Esophagus (tissue), 2 donors: Measurements from ENCODE around the gene CCSER1. TPM values are rescaled to one million over a fixed set of nuclear protein-coding genes. Genes with fewer than 3 reads are reported as not detected.
"Not testable (repeated sequence)": the region's sequence is repeated elsewhere in the genome, so short reads cannot be mapped to it uniquely, and the experiment has no call there.

Source experiments
- H3K27ac ChIP-seq, 2 donors: one replicate each; pipeline ENCODE4 v1.5.1; 2013; ENCODE audit warnings: low read depth in 2 of 2, mild to moderate bottlenecking in 2 of 2, inconsistent platforms in 1 of 2, low read length in 1 of 2, moderate library complexity in 1 of 2
- H3K27me3 ChIP-seq, 2 donors: one replicate each; pipeline ENCODE4 v1.6.1; 2013; ENCODE audit warnings: low read length in 2 of 2, control low read depth in 1 of 2, mild to moderate bottlenecking in 1 of 2; ENCODE audit not compliant: insufficient read depth in 2 of 2, control insufficient read depth in 1 of 2
- H3K36me3 ChIP-seq, 2 donors: one replicate each; pipeline ENCODE4 v1.6.1; 2013; ENCODE audit warnings: low read length in 1 of 2; ENCODE audit not compliant: control insufficient read depth in 2 of 2, insufficient read depth in 2 of 2
- H3K4me1 ChIP-seq, 2 donors: one replicate each; pipeline ENCODE4 v1.6.1; 2013; ENCODE audit warnings: low read length in 1 of 2; ENCODE audit not compliant: control insufficient read depth in 2 of 2, insufficient read depth in 2 of 2
- H3K4me3 ChIP-seq, 2 donors: one replicate each; pipeline ENCODE4 v1.5.1; 2013; ENCODE audit warnings: low read length in 2 of 2, mild to moderate bottlenecking in 2 of 2, low read depth in 1 of 2, moderate library complexity in 1 of 2
- H3K9me3 ChIP-seq, 2 donors: one replicate each; pipeline ENCODE4 v1.6.1; 2013; ENCODE audit warnings: mild to moderate bottlenecking in 2 of 2, low read depth in 1 of 2, low read length in 1 of 2, moderate library complexity in 1 of 2; ENCODE audit not compliant: control insufficient read depth in 2 of 2, insufficient read depth in 1 of 2
- WGBS, 2 donors: extraction: QIAGEN DNeasy Blood & Tissue Kit; methylation state at CpG; one replicate each; pipeline ENCODE4 v1.1.7; 2013; 5-methylcytosine and 5-hydroxymethylcytosine counted together
- polyA plus RNA-seq, 2 donors: library from polyadenylated mRNA; stranded (reverse); fragments of 200-250 nt; gene quantifications; one replicate each; pipeline ENCODE4 v1.2.3, GENCODE V29; 2013
- donor health status: healthy with polysubstance abuse.
- donor health status: Bipolar disorder and iron deficiency.

Gene CCSER1
- polyA plus RNA-seq, 2 donors, result 0.35 to 0.87 TPM

DNA sequence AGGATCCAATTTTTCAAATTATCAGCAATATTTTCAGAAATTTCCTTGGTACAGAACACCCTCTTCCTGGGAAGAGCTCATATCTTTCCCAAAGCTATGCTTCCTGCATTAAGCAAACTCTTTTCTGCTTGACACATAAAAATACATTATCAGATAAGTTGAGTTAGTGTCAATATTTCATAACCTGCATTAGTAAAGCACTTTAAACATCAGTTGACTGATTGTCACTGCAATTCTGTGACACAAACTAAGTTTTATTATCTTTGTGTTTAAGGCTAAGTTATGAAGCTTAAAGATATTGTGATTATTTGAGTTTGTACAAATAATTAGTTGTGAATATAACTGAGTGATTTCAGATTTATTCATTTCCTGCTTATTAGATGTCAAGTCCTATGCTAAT, 1131.1 kb downstream of the CCSER1 start:
- Histone ChIP-seq H3K27me3 (no peaks in the 10 kb centered on the region), H3K4me3 (no peak overlapping the region), H3K36me3 (no peaks in the 10 kb centered on the region), H3K4me1 (no peaks in the 10 kb centered on the region), H3K27ac (no peak overlapping the region), H3K9me3 (no peaks in the 10 kb centered on the region)

DNA sequence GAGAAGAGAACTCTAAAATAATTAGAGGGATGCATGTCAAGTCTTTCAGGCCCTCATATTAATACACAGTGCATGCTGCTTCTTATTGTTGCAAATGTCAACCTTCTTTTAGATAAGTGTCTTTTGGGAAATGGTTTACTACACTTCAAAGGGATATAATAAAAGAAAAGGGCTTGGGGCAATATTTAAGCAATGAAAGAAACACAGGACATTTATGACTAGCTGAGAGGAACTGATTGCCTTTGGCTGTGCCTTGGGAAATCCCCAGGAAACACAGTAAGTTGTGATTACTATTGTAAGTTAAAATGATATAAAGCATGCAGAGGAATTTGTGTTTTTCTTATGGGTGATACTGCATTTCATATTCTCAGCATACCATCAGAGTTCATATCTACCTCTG, 1140.3 kb downstream of the CCSER1 start:
- H3K4me1 ChIP-seq, result no peaks in the 10 kb centered on the region
- no peak overlapping the region for H3K27ac ChIP-seq
- no peaks in the 10 kb centered on the region for H3K36me3 ChIP-seq
- no peaks in the 10 kb centered on the region for H3K9me3 ChIP-seq
- H3K27me3 ChIP-seq, result no peaks in the 10 kb centered on the region
- no peak overlapping the region for H3K4me3 ChIP-seq

DNA sequence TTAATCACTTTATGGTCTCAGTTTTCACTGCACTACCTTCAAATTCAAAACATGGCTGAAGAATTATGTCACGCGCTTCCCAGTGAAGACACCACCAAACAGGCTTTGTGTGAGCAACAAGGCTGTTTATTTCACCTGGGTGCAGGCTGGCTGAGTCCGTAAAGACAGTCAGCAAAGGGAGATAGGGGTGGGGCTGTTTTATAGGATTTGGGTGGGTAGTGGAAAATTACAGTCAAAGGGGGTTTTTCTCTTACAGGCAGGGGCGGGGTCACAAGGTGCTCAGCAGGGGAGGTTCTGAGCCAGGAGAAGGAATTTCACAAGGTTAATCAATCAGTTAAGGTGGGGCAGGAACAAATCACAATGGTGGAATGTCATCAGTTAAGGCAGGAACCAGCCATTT, 1141.3 kb downstream of the CCSER1 start:
- H3K27ac ChIP-seq, H3K27me3 ChIP-seq, H3K36me3 ChIP-seq, H3K4me1 ChIP-seq, H3K9me3 ChIP-seq, H3K4me3 ChIP-seq: not testable (repeated sequence)
- 77 to 78% methylated on average over 4 of the region's 4 CpGs for WGBS, 2 donors

DNA sequence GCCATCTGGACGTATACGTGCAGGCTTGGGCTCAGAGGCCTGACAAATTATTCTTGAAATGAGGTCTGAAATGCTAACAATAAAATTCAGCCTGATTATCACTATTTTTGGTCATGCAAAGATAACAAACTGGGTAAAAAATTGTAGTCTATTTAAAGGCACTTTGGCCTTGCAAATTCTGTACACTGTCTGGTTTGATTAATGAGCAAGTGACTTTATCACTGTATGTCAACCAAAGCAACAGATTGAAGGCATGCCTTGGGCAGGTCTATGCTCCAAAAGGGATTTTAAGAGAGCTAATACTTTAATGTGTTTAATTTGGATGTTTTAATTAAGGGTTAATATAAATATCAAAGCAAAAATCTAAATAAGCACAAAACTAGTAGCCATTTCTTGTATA, 1141.7 kb downstream of the CCSER1 start:
- Histone ChIP-seq H3K9me3 (no peaks in the 10 kb centered on the region), H3K27me3 (no peaks in the 10 kb centered on the region)
- 36 to 48% methylated on average over 2 of the region's 2 CpGs for WGBS, 2 donors

DNA sequence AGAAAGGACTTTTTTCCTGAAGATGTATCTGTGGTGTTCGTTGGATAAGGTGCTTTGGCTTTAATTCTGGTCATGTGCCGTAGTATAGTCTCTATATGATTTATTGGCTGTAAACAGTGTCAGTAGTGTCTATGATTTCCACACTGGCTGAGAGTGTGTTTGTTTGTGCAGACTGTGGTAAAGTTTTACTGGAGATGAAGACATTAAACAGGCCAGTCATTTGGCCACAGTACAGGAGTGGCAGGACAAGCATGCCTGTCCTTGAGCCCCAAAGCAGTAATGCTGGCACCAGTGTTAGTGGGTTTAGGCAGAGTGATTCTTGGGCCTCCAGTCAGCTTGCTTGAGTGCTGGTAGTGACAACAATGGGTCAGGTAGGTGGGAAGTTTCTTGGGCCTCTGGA, 1152.7 kb downstream of the CCSER1 start:
- H3K36me3 ChIP-seq, result no peaks in the 10 kb centered on the region
- no peaks in the 10 kb centered on the region for H3K4me1 ChIP-seq
- H3K4me3 ChIP-seq, result no peak overlapping the region
- no peak overlapping the region for H3K27ac ChIP-seq
- no peaks in the 10 kb centered on the region for H3K27me3 ChIP-seq
- H3K9me3 ChIP-seq, result peaks cover 0 to 3% of the 10 kb centered on the region in 2 donors
- 70 to 75% methylated on average over 2 of the region's 2 CpGs for WGBS, 2 donors

More for the DNA sequence above, 1141.7 kb downstream of the CCSER1 start:
- no peaks in the 10 kb centered on the region for H3K4me1 ChIP-seq
- no peaks in the 10 kb centered on the region for H3K36me3 ChIP-seq
- no peak overlapping the region for H3K4me3 ChIP-seq
- no peak overlapping the region for H3K27ac ChIP-seq

DNA sequence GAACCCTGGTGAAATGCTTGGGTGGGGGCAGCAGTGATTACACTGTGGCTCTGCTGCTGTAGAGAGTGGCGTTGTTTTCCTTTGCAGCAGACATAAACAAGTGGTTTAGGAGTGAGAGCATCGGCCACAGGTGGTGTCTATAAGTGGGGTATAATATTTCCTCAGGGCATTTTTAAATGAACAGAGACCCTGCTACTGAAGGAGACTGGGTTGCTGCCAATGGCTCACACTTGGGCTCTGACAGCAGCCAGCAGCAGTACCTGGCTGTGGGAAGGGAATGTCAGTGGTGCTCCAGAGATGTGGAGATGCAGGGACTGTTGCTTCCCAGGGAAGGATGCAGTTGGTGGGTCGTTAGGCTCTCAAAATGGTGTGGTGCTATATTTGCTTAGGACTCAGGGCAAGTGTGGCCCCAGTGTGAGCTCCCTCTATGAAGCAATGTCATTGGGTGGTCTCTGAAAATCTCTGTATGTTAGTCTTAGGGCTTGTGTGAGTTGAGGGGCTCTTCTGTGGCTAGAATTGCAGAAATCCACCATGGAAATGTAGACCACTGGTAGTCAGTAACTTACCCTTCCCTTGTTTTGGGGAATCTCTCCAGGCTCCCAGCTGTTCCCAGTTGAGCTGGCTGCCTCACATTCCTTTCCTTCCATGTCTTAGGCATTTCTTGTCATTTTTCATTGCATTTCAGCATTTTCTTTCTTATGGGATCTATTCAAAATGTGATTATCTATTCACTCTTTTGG, 1153.5 kb downstream of the CCSER1 start:
- Histone ChIP-seq H3K9me3 (peaks cover 0 to 3% of the 10 kb centered on the region in 2 donors), H3K36me3 (no peaks in the 10 kb centered on the region), H3K4me3 (no peak overlapping the region), H3K27ac (no peak overlapping the region), H3K27me3 (no peaks in the 10 kb centered on the region), H3K4me1 (no peaks in the 10 kb centered on the region)
- 67 to 80% methylated on average over 3 of the region's 3 CpGs for WGBS, 2 donors

DNA sequence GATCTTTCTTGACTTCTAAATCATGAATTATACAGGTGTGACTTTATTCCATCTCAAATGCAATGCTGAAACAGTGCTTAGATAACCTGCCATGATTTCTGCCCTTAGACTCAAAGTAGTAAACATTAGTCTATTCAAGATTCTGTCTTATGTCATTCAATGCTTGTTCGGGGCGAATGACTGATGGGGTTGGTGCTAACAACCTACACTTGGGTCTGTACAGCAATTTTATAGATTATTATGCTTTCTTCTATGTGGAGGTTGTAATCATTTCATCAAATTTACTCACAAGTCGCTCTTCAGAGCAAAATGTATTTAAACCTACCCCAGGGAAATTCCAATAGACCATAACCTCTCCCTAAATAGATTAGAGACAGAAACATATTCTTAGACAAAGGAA, 1155.0 kb downstream of the CCSER1 start:
- H3K4me1 ChIP-seq, result no peaks in the 10 kb centered on the region
- WGBS, 2 donors, result 72 to 74% methylated on average over 3 of the region's 3 CpGs
- no peak overlapping the region for H3K27ac ChIP-seq
- no peaks in the 10 kb centered on the region for H3K36me3 ChIP-seq
- H3K9me3 ChIP-seq, result peaks cover 0 to 3% of the 10 kb centered on the region in 2 donors
- no peaks in the 10 kb centered on the region for H3K27me3 ChIP-seq
- H3K4me3 ChIP-seq, result no peak overlapping the region

DNA sequence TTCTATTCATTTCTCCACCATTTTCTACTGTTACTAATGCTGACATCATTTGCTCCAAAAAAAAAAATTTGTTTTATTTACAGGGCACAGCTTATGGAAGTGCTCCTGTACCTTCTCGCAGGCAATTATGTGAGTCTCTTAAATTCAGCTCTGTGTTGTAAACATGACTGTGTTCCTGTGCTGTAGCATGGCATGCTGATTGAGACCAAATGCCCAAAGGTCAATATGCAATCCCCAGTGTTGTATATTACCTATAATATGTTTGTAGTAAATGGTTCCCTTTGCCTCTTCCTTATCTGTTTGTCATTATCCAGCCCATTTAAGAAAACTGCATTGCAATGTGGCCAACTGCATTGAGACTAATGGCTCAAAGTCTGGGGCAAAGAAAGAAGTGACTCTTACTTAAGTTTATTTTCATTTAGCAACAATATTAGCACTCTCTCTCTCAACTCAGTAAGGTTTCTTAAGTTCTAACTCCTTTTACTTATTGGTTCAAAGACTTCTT, 1156.6 kb downstream of the CCSER1 start:
- 87 to 89% methylated on average over 1 of the region's 1 CpG for WGBS, 2 donors
- no peak overlapping the region for H3K27ac ChIP-seq
- no peaks in the 10 kb centered on the region for H3K27me3 ChIP-seq
- no peaks in the 10 kb centered on the region for H3K4me1 ChIP-seq
- peaks cover 0 to 3% of the 10 kb centered on the region in 2 donors for H3K9me3 ChIP-seq
- H3K36me3 ChIP-seq, result no peaks in the 10 kb centered on the region
- H3K4me3 ChIP-seq, result no peak overlapping the region

DNA sequence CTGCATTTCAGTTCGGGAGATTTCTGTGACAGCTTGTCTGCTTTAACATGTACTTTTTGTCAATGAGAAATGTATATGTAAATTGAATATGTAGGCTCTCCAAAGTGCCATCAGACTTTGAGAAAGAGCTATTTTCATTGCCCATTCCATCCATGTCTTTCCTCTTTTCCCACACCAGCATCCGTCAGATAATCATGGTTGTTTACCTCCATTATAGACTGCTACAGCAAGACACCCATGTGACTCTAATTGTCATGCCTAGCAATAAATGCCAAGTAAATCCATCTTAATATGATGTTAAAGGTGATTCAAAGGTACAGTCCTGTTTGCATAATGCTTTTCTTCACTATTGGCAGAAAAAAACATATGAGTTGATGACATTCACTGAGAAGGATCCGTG, 1157.3 kb downstream of the CCSER1 start:
- no peaks in the 10 kb centered on the region for H3K36me3 ChIP-seq
- no peak overlapping the region for H3K4me3 ChIP-seq
- no peaks in the 10 kb centered on the region for H3K4me1 ChIP-seq
- 83% methylated on average over 3 of the region's 3 CpGs for WGBS, 2 donors
- no peaks in the 10 kb centered on the region for H3K27me3 ChIP-seq
- H3K9me3 ChIP-seq, result peaks cover 0 to 3% of the 10 kb centered on the region in 2 donors
- H3K27ac ChIP-seq, result no peak overlapping the region

DNA sequence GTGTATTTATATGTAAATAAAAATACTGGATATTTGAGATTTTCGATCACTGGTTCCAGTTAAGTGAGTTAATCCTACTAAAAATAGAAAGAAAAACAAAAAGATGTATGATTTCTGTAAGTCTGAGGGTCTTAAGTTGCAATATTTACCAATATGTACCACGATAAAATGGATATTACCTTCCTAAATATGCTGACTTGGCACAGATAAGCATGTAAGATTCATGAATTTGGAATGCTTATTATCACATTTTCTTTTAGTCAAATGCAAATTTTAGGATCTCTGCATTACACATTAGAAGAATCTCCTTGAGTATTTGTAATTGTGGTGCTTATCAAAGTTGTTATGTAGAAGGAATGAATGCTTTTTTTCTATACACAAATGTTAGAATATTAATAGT, 1158.3 kb downstream of the CCSER1 start:
- H3K27me3 ChIP-seq, result no peaks in the 10 kb centered on the region
- peaks cover 0 to 3% of the 10 kb centered on the region in 2 donors for H3K9me3 ChIP-seq
- H3K36me3 ChIP-seq, result no peaks in the 10 kb centered on the region
- 83% methylated on average over 2 of the region's 2 CpGs for WGBS, 2 donors
- H3K4me3 ChIP-seq, result no peak overlapping the region
- no peak overlapping the region for H3K27ac ChIP-seq
- H3K4me1 ChIP-seq, result no peaks in the 10 kb centered on the region
